ENCODE results near the gene MICALL2. TPM values are rescaled to one million over a fixed set of nuclear protein-coding genes. Genes with fewer than 3 reads are reported as not detected.

The MICALL2 gene
- total RNA-seq, 1 donor from 2014 or later: 8.3 TPM

DNA sequence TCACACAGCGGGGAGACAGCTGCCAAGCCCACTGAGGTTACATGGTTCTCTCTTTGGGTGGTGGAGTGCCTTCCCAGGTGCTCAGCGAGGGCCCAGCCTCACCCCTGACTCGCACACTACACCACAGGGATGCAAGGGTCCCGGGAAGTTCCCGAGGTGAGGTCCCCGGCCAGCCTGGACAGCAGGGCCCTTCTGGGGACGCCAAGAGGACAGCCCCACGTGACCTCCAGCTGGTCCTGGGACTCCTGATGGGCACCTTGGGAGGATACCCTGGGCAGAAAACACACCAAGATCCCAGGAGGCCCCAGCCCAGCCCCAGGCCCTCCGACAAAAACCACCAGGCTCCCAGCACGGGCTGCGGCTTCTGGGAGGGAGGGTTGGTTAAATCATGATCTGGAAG, 8.3 kb downstream of the MICALL2 start:
- H3K27ac ChIP-seq (replicated peaks): no peak overlapping the region
- DNase-seq: no peak
- intact Hi-C loops (cut with micrococcal nuclease): no loop called here
- no peaks in the 10 kb centered on the region for H3K36me3 ChIP-seq
- H3K4me3 ChIP-seq: no peak overlapping the region
- TF ChIP-seq, protein P1, sequence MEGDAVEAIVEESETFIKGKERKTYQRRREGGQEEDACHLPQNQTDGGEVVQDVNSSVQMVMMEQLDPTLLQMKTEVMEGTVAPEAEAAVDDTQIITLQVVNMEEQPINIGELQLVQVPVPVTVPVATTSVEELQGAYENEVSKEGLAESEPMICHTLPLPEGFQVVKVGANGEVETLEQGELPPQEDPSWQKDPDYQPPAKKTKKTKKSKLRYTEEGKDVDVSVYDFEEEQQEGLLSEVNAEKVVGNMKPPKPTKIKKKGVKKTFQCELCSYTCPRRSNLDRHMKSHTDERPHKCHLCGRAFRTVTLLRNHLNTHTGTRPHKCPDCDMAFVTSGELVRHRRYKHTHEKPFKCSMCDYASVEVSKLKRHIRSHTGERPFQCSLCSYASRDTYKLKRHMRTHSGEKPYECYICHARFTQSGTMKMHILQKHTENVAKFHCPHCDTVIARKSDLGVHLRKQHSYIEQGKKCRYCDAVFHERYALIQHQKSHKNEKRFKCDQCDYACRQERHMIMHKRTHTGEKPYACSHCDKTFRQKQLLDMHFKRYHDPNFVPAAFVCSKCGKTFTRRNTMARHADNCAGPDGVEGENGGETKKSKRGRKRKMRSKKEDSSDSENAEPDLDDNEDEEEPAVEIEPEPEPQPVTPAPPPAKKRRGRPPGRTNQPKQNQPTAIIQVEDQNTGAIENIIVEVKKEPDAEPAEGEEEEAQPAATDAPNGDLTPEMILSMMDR (IDR thresholded peaks at IDR 0.05; ENCODE audit: borderline replicate concordance): no peak
- peaks cover 43% of the 10 kb centered on the region for H3K4me1 ChIP-seq
- no peaks in the 10 kb centered on the region for H3K27me3 ChIP-seq (ENCODE audit: low read depth)
- no peaks in the 10 kb centered on the region for H3K9me3 ChIP-seq (replicated peaks)

DNA sequence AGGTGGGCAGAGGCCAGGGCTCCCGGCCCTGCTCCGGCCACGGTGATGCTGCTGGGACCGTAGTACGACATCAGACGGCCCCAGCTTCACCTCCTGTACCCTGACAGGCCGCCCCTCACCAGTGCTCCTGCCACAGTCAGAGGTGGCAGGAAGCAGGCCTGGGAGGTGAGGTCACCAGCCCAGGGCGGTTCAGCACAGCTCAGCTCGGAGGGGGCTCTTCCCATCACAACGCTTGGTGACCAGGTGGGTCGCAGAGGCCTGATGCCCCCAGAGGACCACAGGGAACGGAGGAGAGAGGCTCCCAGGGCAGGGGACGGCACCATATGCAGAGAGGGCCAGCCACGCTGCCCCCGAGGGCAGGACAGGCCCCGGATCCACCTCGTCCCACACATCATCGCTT, 8.8 kb downstream of the MICALL2 start:
- Histone ChIP-seq H3K36me3 (no peaks in the 10 kb centered on the region), H3K9me3 (replicated peaks) (no peaks in the 10 kb centered on the region), H3K27me3 (ENCODE audit: low read depth) (no peaks in the 10 kb centered on the region), H3K4me3 (no peak overlapping the region), H3K27ac (replicated peaks) (no peak overlapping the region), H3K4me1 (peaks cover 37% of the 10 kb centered on the region)
- DNase-seq: no peak
- intact Hi-C loops (cut with micrococcal nuclease): no loop called here
- TF ChIP-seq, protein P1 (IDR thresholded peaks at IDR 0.05; ENCODE audit: borderline replicate concordance): no peak

DNA sequence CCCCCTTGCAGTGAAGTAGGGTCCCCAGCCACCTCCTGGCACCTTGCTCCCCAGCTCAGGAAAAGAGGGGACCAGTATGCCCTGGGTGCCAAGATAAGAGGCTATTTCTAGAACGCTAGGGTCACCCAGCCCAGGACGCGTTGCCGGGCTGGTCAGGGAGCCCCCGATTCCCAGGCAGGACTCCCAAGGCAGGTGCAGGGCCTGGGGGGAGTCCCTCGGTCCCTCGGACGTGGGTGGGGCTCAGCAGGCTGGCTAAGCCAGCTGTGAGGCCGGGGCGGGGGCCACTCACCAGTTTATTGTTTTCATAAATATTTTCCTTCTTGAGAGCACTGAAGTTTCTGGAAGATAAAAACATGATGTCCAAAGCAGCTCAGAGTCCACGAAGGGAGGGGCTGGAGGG, 9.3 kb downstream of the MICALL2 start:
- Histone ChIP-seq H3K4me1 (peaks cover 32% of the 10 kb centered on the region), H3K27ac (replicated peaks) (no peak overlapping the region), H3K4me3 (no peak overlapping the region), H3K36me3 (no peaks in the 10 kb centered on the region), H3K27me3 (ENCODE audit: low read depth) (no peaks in the 10 kb centered on the region), H3K9me3 (replicated peaks) (no peaks in the 10 kb centered on the region)
- TF ChIP-seq, protein P1 (IDR thresholded peaks at IDR 0.05; ENCODE audit: borderline replicate concordance): no peak
- intact Hi-C loops (cut with micrococcal nuclease): no loop called here
- DNase-seq: no peak

DNA sequence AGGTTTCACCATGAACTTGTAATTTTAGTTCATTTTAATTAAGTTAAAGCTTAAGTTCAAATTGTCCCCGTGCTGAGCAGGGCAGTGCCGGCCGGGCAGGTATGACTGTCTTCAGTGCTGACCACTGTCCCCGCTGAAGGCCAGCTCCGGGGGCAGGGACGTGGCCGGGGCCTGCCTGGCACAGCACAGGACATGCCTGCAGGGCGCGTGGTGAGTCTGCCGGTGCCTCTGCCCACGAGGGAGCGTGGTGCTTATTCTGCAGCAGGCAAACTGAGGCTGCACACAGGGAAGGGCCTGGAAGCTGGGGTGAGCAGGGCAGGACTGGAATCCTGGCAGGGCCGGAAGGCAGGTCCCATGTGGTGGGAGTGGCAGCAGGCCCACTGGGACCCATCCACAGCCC, 9.8 kb downstream of the MICALL2 start:
- H3K36me3 ChIP-seq: no peaks in the 10 kb centered on the region
- intact Hi-C loops (cut with micrococcal nuclease): no loop called here
- H3K27me3 ChIP-seq (ENCODE audit: low read depth): no peaks in the 10 kb centered on the region
- H3K4me1 ChIP-seq: peaks cover 28% of the 10 kb centered on the region
- no peak overlapping the region for H3K27ac ChIP-seq (replicated peaks)
- H3K4me3 ChIP-seq: no peak overlapping the region
- TF ChIP-seq, protein P1 (IDR thresholded peaks at IDR 0.05; ENCODE audit: borderline replicate concordance): no peak
- no peak for DNase-seq
- no peaks in the 10 kb centered on the region for H3K9me3 ChIP-seq (replicated peaks)

DNA sequence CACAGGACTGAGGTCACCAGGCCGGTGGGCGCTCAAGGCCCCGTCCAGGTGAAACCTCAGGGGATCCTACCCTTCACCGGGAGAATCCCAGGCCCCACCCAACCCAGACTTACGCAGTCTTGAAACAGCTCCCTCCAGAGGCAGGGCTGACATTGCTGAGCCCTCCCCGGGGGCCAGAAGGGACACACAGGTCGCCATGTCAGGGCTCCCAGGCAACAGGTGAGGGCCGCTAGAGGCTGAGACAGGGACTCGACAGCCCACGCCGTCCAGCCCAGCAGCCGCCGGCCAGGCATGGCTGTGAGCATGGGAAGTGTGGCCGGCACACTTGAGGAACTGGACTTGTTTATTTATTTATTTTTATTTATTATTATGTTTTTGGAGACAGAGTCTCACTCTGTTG, 10.3 kb downstream of the MICALL2 start:
- peaks cover 22% of the 10 kb centered on the region for H3K4me1 ChIP-seq
- H3K27ac ChIP-seq (replicated peaks): no peak overlapping the region
- TF ChIP-seq, protein P1 (IDR thresholded peaks at IDR 0.05; ENCODE audit: borderline replicate concordance): no peak
- DNase-seq: no peak
- H3K36me3 ChIP-seq: no peaks in the 10 kb centered on the region
- intact Hi-C loops (cut with micrococcal nuclease): no loop called here
- H3K27me3 ChIP-seq (ENCODE audit: low read depth): no peaks in the 10 kb centered on the region
- no peak overlapping the region for H3K4me3 ChIP-seq
- no peaks in the 10 kb centered on the region for H3K9me3 ChIP-seq (replicated peaks)
